ENCODE measurements around the gene NELL1.

GRCh38 chr11:21612326-21612725 lies 942.9 kb downstream of the NELL1 start:
- TF ChIP-seq EZH2 (IDR thresholded peaks at IDR 0.05), result no peak
- TF ChIP-seq POLR2AphosphoS5 (IDR thresholded peaks at IDR 0.05; ENCODE audit: borderline replicate concordance, low read depth, low read length), result no peak

Measured in SK-N-MC (cell line).